K562 (cell line): Measurements from ENCODE around the gene SVOP. TPM values are rescaled to one million over a fixed set of nuclear protein-coding genes. Genes with fewer than 3 reads are reported as not detected.

Experiments used
- ATAC-seq: fragments of 200-7000 bp; cut with Tn5 transposase; 3 replicates; pipeline ENCODE4 v1.9.1; 2020; ENCODE audit warnings: moderate library complexity
- BruUV-seq: library from RNA; stranded (reverse); fragments of 400-500 nt; replicated peaks from 2 replicates; lab custom pipeline; 2021; lab: Mats Ljungman, UMichigan
- CTCF ChIA-PET: fragments of 300-600 bp; formaldehyde crosslinking; extraction: SDS; loops from one replicate; lab custom pipeline; 2021; ENCODE audit warnings: low intra/inter-chr PET ratio; lab: Yijun Ruan, JAX
- POLR2A ChIA-PET: fragments of 300-600, 350-650 bp; sonication (Branson Sonifier 250); formaldehyde crosslinking; extraction: SDS; loops from one replicate; lab custom pipeline; 2021; ENCODE audit warnings: antibody characterized with exemption, inconsistent platforms; lab: Yijun Ruan, JAX
- DNase-seq, 4 experiments: peaks; one replicate each; pipeline versions ENCODE4 v3.0.0 to v3.0.0-alpha.2; 2011 to 2018; ENCODE audit warnings: low spot score in 3 of 4, mixed read lengths in 3 of 4; ENCODE audit errors: extremely low read depth in 1 of 4
- FAIRE-seq: peaks from 2 replicates; lab custom pipeline; 2011; peaks lifted over from hg19 to GRCh38; lab: Jason Lieb, UNC
- H2AFZ ChIP-seq: 2 replicates; pipeline ENCODE4 v1.6.0; 2011; ENCODE audit warnings: low read depth, low read length, control low read depth, inconsistent platforms
- H3K27ac ChIP-seq: fragments of 200-600 bp; 3 replicates; pipeline ENCODE4 v1.8.0; 2011; ENCODE audit warnings: low read depth, mild to moderate bottlenecking, control low read depth, inconsistent platforms, low read length, moderate library complexity, mixed read lengths; ENCODE audit errors: extremely low read depth
- H3K27me3 ChIP-seq, 2 experiments: fragments of 300-600 bp in 1 of 2; 2 replicates in 1 of 2; 3 replicates in 1 of 2; pipeline versions ENCODE4 v1.6.0 to v1.8.0; 2011; ENCODE audit warnings: inconsistent platforms in 2 of 2, low read length in 2 of 2, mild to moderate bottlenecking in 1 of 2, mixed read lengths in 1 of 2, moderate library complexity in 1 of 2; ENCODE audit not compliant: control insufficient read depth in 2 of 2, insufficient read depth in 2 of 2
- H3K36me3 ChIP-seq: fragments of 300-600 bp; 3 replicates; pipeline ENCODE4 v1.8.0; 2011; ENCODE audit warnings: mild to moderate bottlenecking, low read length, inconsistent platforms; ENCODE audit not compliant: control insufficient read depth, insufficient read depth
- H3K4me1 ChIP-seq, 2 experiments: fragments of 200-600 bp in 1 of 2; replicated peaks in 1 of 2; 2 replicates in 1 of 2; 3 replicates in 1 of 2; pipeline versions ENCODE4 v1.5.1 to v1.8.0; 2011; ENCODE audit warnings: inconsistent platforms in 2 of 2, low read length in 2 of 2, mild to moderate bottlenecking in 1 of 2, mixed read lengths in 1 of 2, moderate library complexity in 1 of 2; ENCODE audit not compliant: control insufficient read depth in 2 of 2, insufficient read depth in 2 of 2
- H3K4me2 ChIP-seq: 2 replicates; pipeline ENCODE4 v1.6.1; 2011; ENCODE audit warnings: low read length, control low read depth, inconsistent platforms, mixed read lengths; ENCODE audit not compliant: insufficient read depth
- H3K4me3 ChIP-seq: fragments of 200-600 bp; sonication (generic), shearing (Covaris generic); 2 replicates; pipeline ENCODE4 v1.5.1; 2016; ENCODE audit warnings: control low read depth, inconsistent platforms
- H3K79me2 ChIP-seq: fragments of 200-600 bp; 3 replicates; pipeline ENCODE4 v1.8.0; 2011; ENCODE audit warnings: low read length, inconsistent platforms; ENCODE audit not compliant: control insufficient read depth, insufficient read depth
- H3K9ac ChIP-seq, 2 experiments: 2 replicates each; pipeline versions ENCODE4 v1.6.0 to v1.6.1; 2011; ENCODE audit warnings: low read depth in 2 of 2, low read length in 2 of 2, control low read depth in 1 of 2, inconsistent platforms in 1 of 2, mild to moderate bottlenecking in 1 of 2, mixed read lengths in 1 of 2; ENCODE audit not compliant: insufficient read depth in 1 of 2
- H3K9me1 ChIP-seq: one replicate; pipeline ENCODE4 v1.6.0; 2011; ENCODE audit warnings: inconsistent platforms, mild to moderate bottlenecking, low read length, moderate library complexity; ENCODE audit not compliant: control insufficient read depth, insufficient read depth
- H3K9me3 ChIP-seq: replicated peaks from 2 replicates; pipeline ENCODE4 v1.5.1; 2011; ENCODE audit warnings: low read depth, low read length, inconsistent platforms; ENCODE audit not compliant: control insufficient read depth, insufficient read depth
- H4K20me1 ChIP-seq: replicated peaks from 2 replicates; pipeline ENCODE4 v1.6.1; 2011; ENCODE audit warnings: low read length, inconsistent platforms, mixed read lengths; ENCODE audit not compliant: control insufficient read depth, insufficient read depth
- SIN3B ChIP-seq: fragments of 450-650 bp; IDR thresholded peaks from 2 replicates; pipeline ENCODE4 v1.6.1; 2017; ENCODE audit warnings: low read depth, mild to moderate bottlenecking, moderate library complexity
- ZFP36 ChIP-seq: fragments of 150-350 bp; IDR thresholded peaks from 2 replicates; pipeline ENCODE4 v1.6.1; 2018; ENCODE audit warnings: low read length, low read depth; ENCODE audit not compliant: partially characterized antibody
- ZNF24 ChIP-seq: fragments of 450-650 bp; IDR thresholded peaks from 2 replicates; pipeline ENCODE4 v1.6.1; 2016
- ZNF263 ChIP-seq: sonication (generic); formaldehyde crosslinking; IDR thresholded peaks from 2 replicates; pipeline ENCODE4 v1.8.0; 2022; ENCODE audit warnings: mild to moderate bottlenecking, missing genetic modification reagents, borderline replicate concordance
- WGBS: fragments of 100-300 bp; shearing (Covaris generic); methylation state at CpG from one replicate; pipeline ENCODE4 v1.1.6; 2016; ENCODE audit warnings: low coverage, mixed read lengths; ENCODE audit not compliant: insufficient coverage; ENCODE audit errors: missing lambda C conversion rate; 5-methylcytosine and 5-hydroxymethylcytosine counted together
- in situ Hi-C: fragments of 300-500 bp; cut with MboI; formaldehyde crosslinking; loops from 4 replicates; pipeline ENCODE4 v1.15.0; 2018; ENCODE audit warnings: inconsistent platforms, mixed read lengths
- intact Hi-C: fragments of 100-400 bp; cut with micrococcal nuclease; formaldehyde crosslinking; loops from 2 replicates; pipeline ENCODE4 v1.14.2; 2022
- polyA plus RNA-seq, 8 experiments: library from polyadenylated mRNA; depleted of rRNA in 4 of 8; stranded (reverse) in 5 of 8; unstranded in 3 of 8; fragments of >200 nt; fragmentation: Nextera tagmentation in 2 of 8; fragmentation: Illumina TruSeq in 1 of 8; extraction: Ambion mirVana in 2 of 8; extraction: Trizol in 1 of 8; gene quantifications; 2 replicates each; pipeline versions ENCODE4 v1.2.1 to v1.2.3, GENCODE V29; 2011 to 2014; ENCODE audit warnings: inconsistent platforms in 1 of 8, missing spikeins in 1 of 8
- total RNA-seq, 7 experiments: library from RNA; depleted of rRNA in 6 of 7; stranded (reverse); fragments of >200 nt in 6 of 7; fragmentation: Illumina TruSeq in 2 of 7; extraction: Trizol in 2 of 7; gene quantifications; 2 replicates each; pipeline versions ENCODE4 v1.2.1 to v1.2.3, GENCODE V29; 2011 to 2021; ENCODE audit warnings: low replicate concordance in 1 of 7
- TF ChIP-seq, protein P1 (sequence below): fragments of 250-450 bp; sonication (Bioruptor Pico); IDR thresholded peaks from 2 replicates; pipeline ENCODE4 v1.6.1; 2021; ENCODE audit warnings: mild to moderate bottlenecking
- TF ChIP-seq, protein P2 (sequence below): fragments of 450-650 bp; formaldehyde crosslinking; IDR thresholded peaks from 2 replicates; pipeline ENCODE4 v1.4.0; 2020; ENCODE audit warnings: mild to moderate bottlenecking, moderate library complexity

SVOP gene
- total and polyA plus RNA-seq, 9 of the 15 experiments (the other 6 are each of a cell fraction or from before 2014, with no cell fraction given) = 0.01 to 0.09 (median 0.06) TPM; not detected in 1

DNA sequence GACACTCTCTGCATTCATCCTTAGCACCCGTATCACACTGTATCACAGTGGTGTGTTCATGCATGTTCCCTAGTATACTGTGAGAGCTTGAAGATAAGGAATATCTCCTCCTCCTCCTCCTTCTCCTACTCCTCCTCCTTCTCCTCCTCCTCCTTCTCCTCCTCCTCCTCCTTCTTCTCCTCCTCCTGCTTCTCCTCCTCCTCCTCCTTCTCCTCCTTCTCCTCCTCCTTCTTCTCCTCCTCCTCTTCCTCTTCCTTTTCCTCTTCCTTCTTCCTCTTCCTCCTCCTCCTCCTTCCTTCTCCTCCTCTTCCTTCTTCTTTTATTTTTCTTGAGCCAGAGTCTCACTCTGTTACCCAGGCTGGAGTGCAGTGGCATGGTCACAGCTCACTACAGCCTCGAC, 113.9 kb downstream of the SVOP start:
- intact Hi-C loops (no loop called here), in situ Hi-C loops (no loop called here)
- H3K9me1 ChIP-seq = no peaks in the 10 kb centered on the region
- no peaks in the 10 kb centered on the region for H4K20me1 ChIP-seq
- no peak overlapping the region for H3K4me2 ChIP-seq
- H3K4me3 ChIP-seq = no peak overlapping the region
- peaks cover 16 to 34% of the 10 kb centered on the region in 2 experiments; a peak in 4 of 5 replicates for H3K27me3 ChIP-seq
- no peaks in the 10 kb centered on the region for H3K9me3 ChIP-seq
- no peak overlapping the region for H2AFZ ChIP-seq
- no peak for TF ChIP-seq ZNF24
- TF ChIP-seq, protein P1, sequence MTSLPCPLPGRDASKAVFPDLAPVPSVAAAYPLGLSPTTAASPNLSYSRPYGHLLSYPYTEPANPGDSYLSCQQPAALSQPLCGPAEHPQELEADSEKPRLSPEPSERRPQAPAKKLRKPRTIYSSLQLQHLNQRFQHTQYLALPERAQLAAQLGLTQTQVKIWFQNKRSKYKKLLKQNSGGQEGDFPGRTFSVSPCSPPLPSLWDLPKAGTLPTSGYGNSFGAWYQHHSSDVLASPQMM = no peak
- no peak for TF ChIP-seq ZFP36
- TF ChIP-seq, protein P2, sequence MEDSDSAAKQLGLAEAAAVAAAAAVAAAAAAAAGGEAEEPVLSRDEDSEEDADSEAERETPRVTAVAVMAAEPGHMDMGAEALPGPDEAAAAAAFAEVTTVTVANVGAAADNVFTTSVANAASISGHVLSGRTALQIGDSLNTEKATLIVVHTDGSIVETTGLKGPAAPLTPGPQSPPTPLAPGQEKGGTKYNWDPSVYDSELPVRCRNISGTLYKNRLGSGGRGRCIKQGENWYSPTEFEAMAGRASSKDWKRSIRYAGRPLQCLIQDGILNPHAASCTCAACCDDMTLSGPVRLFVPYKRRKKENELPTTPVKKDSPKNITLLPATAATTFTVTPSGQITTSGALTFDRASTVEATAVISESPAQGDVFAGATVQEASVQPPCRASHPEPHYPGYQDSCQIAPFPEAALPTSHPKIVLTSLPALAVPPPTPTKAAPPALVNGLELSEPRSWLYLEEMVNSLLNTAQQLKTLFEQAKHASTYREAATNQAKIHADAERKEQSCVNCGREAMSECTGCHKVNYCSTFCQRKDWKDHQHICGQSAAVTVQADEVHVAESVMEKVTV = no peak
- TF ChIP-seq SIN3B = no peak
- peak; percentile 72; the same call in 1 of the 2 replicates for TF ChIP-seq ZNF263 (CRISPR knock-in tag)
- 0% methylated on average over 2 of the region's 2 CpGs for WGBS
- no peak overlapping the region for H3K27ac ChIP-seq
- DNase-seq (no peak), ATAC-seq (no peak), FAIRE-seq (no peak)
- no peaks in the 10 kb centered on the region for H3K36me3 ChIP-seq
- POLR2A ChIA-PET = interaction anchor here (1.7 kb wide), 1 partner anchor 18 kb away, joined by 3 read pairs; no protein-coding TSS in a partner anchor
- no peak overlapping the region for H3K9ac ChIP-seq
- no peaks in the 10 kb centered on the region for H3K4me1 ChIP-seq
- no peaks in the 10 kb centered on the region for H3K79me2 ChIP-seq
- CTCF ChIA-PET = no interaction called here
- BruUV-seq = no TSS peak
